Pancreas (tissue), 10 donors: ENCODE results near the gene CDH24. TPM values are rescaled to one million over a fixed set of nuclear protein-coding genes. Genes with fewer than 3 reads are reported as not detected.
A peak's percentile ranks its signal among the peaks of the same experiment; 100 is the strongest.

Experiments
- ATAC-seq, 4 donors: fragments of 200-7000 bp; cut with Tn5 transposase; one replicate each; pipeline versions ENCODE4 v1.8.0 to v1.9.1; 2020; ENCODE audit warnings: mild to moderate bottlenecking in 4 of 4, moderate library complexity in 4 of 4
- DNase-seq, 6 donors: peaks; one replicate each; pipeline ENCODE4 v3.0.0-alpha.2; 2020
- FAIRE-seq: peaks from 2 replicates; lab custom pipeline; 2012; peaks lifted over from hg19 to GRCh38; lab: Jason Lieb, UNC
- H3K27ac ChIP-seq, 4 donors: fragments of 200-600 bp; sonication (generic); 1 replicate in 3 of 4; 2 replicates in 1 of 4; pipeline versions ENCODE4 v1.5.0 to v1.8.0; 2020
- H3K27me3 ChIP-seq, 4 donors: fragments of 200-600 bp; one replicate each; pipeline ENCODE4 v1.8.0; 2021
- H3K36me3 ChIP-seq, 3 donors: fragments of 200-600 bp; sonication (generic) in 1 of 3; one replicate each; pipeline versions ENCODE4 v1.5.0 to v1.8.0; 2020 to 2021
- H3K4me1 ChIP-seq, 3 donors: fragments of 200-600 bp; one replicate each; pipeline ENCODE4 v1.8.0; 2021
- H3K4me3 ChIP-seq, 4 donors: fragments of 200-600 bp; sonication (generic) in 2 of 4; one replicate each; pipeline versions ENCODE4 v1.5.0 to v1.8.0; 2020 to 2021
- H3K9me3 ChIP-seq, 4 donors: fragments of 200-600 bp; one replicate each; pipeline ENCODE4 v1.8.0; 2021
- WGBS, 2 donors: extraction: QIAGEN DNeasy Blood & Tissue Kit; methylation state at CpG; one replicate each; pipeline ENCODE4 v1.1.7; 2013; 5-methylcytosine and 5-hydroxymethylcytosine counted together
- intact Hi-C, 3 donors: fragments of 100-400 bp; cut with DNase I; formaldehyde crosslinking; loops; one replicate each; pipeline versions ENCODE4 v1.11.1 to v1.14.2; 2022
- polyA plus RNA-seq, 2 donors: library from polyadenylated mRNA; stranded (reverse); fragments of 200-250 nt; gene quantifications; one replicate each; pipeline ENCODE4 v1.2.3, GENCODE V29; 2013
- total RNA-seq, 6 donors: library from RNA; stranded (reverse); fragmentation: NEBNext Ultra II Directional in 4 of 6; extraction: Animal tissue kit (Norgen Biotek cat#: 25700) in 4 of 6; gene quantifications; one replicate each; pipeline versions ENCODE4 v1.2.1 to v1.2.4, GENCODE V29; 2021 to 2023
- TF ChIP-seq, protein P1 (sequence below), 4 donors: fragments of 200-600 bp; sonication (generic) in 3 of 4; IDR thresholded peaks; one replicate each; pipeline versions ENCODE4 v1.5.0 to v1.8.0; 2021; ENCODE audit warnings: antibody characterized with exemption in 4 of 4
- donor health status: healthy with polysubstance abuse.
- donor health status: DM: no; HTN: no; CAD: no; lungs with moderate emphysema.
- donor health status: DM: no; HTN: no; CAD: no.
- donor health status: control.
- donor health status: control.
- donor health status: Bipolar disorder and iron deficiency.
- donor health status: DM: yes; HTN: yes; CAD: no.
- donor health status: DM: no; HTN: no; CAD: no.
- donor health status: DM: no; HTN: no; CAD: no.
- donor health status: DM: yes; HTN: yes; CAD: no.

The CDH24 gene
- total and polyA plus RNA-seq, 8 donors = 0.91 to 11.8 (median 1.6) TPM

- intact Hi-C loops = no loop called here
- no peak overlapping the region for H3K27ac ChIP-seq
- FAIRE-seq (no peak), ATAC-seq (peak; percentile 24 to 60 (median 50)), DNase-seq (no peak)
- TF ChIP-seq, protein P1, sequence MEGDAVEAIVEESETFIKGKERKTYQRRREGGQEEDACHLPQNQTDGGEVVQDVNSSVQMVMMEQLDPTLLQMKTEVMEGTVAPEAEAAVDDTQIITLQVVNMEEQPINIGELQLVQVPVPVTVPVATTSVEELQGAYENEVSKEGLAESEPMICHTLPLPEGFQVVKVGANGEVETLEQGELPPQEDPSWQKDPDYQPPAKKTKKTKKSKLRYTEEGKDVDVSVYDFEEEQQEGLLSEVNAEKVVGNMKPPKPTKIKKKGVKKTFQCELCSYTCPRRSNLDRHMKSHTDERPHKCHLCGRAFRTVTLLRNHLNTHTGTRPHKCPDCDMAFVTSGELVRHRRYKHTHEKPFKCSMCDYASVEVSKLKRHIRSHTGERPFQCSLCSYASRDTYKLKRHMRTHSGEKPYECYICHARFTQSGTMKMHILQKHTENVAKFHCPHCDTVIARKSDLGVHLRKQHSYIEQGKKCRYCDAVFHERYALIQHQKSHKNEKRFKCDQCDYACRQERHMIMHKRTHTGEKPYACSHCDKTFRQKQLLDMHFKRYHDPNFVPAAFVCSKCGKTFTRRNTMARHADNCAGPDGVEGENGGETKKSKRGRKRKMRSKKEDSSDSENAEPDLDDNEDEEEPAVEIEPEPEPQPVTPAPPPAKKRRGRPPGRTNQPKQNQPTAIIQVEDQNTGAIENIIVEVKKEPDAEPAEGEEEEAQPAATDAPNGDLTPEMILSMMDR (IDR thresholded peaks at IDR 0.05) = peak; percentile 35 to 53 (median 49)
- H3K4me3 ChIP-seq = no peak overlapping the region
- H3K9me3 ChIP-seq = no peaks in the 10 kb centered on the region
- WGBS, 2 donors = 63 to 70% methylated on average over 5 of the region's 5 CpGs
- no peaks in the 10 kb centered on the region for H3K27me3 ChIP-seq
- H3K4me1 ChIP-seq = peaks cover 8 to 13% (median 12%) of the 10 kb centered on the region in 3 donors
- peaks cover 5 to 75% (median 39%) of the 10 kb centered on the region in 3 donors for H3K36me3 ChIP-seq
Measured at GRCh38 chr14:23076785-23077408, 19.6 kb upstream of the CDH24 start.

GRCh38 chr14:23074906-23075305 is 17.6 kb upstream of the CDH24 start:
- H3K27me3 ChIP-seq = no peaks in the 10 kb centered on the region
- DNase-seq = no peak
- no peaks in the 10 kb centered on the region for H3K9me3 ChIP-seq
- H3K4me3 ChIP-seq = no peak overlapping the region
- ATAC-seq = no peak
- intact Hi-C loops = no loop called here
- TF ChIP-seq, protein P1 (IDR thresholded peaks at IDR 0.05) = no peak
- H3K4me1 ChIP-seq = peaks cover 16 to 19% (median 18%) of the 10 kb centered on the region in 3 donors
- H3K36me3 ChIP-seq = peaks cover 3 to 55% (median 24%) of the 10 kb centered on the region in 3 donors
- no peak for FAIRE-seq
- no peak overlapping the region for H3K27ac ChIP-seq
- WGBS, 2 donors = 91 to 97% methylated on average over 1 of the region's 1 CpG

- intact Hi-C loops = no loop called here
- ATAC-seq = peak; percentile 1 to 23 (median 13)
- DNase-seq = peak in 1 of 6 donors; percentile 8
- Histone ChIP-seq H3K36me3 (peaks cover under 1 to 41% (median 11%) of the 10 kb centered on the region in 3 donors), H3K27ac (peak overlapping the region in 3 of 4 donors; percentile 35 to 75 (median 69)), H3K9me3 (no peaks in the 10 kb centered on the region), H3K27me3 (no peaks in the 10 kb centered on the region), H3K4me3 (peak overlapping the region in 1 of 4 donors; percentile 63), H3K4me1 (peaks cover 16 to 23% (median 19%) of the 10 kb centered on the region in 3 donors)
- WGBS, 2 donors = 26 to 27% methylated on average over 5 of the region's 5 CpGs
- FAIRE-seq = no peak
- TF ChIP-seq, protein P1 (IDR thresholded peaks at IDR 0.05) = no peak
Measured at GRCh38 chr14:23071921-23072539, 14.7 kb upstream of the CDH24 start.

GRCh38 chr14:23071244-23071920 is 14.1 kb upstream of the CDH24 start:
- DNase-seq (peak; percentile 83 to 92 (median 86)), FAIRE-seq (no peak), ATAC-seq (peak; percentile 89 to 96 (median 94))
- Histone ChIP-seq H3K27ac (peak overlapping the region; percentile 14 to 75 (median 52)), H3K4me1 (peaks cover 16 to 23% (median 19%) of the 10 kb centered on the region in 3 donors), H3K4me3 (peak overlapping the region; percentile 29 to 63 (median 35)), H3K9me3 (no peaks in the 10 kb centered on the region), H3K27me3 (no peaks in the 10 kb centered on the region), H3K36me3 (peaks cover 2 to 41% (median 11%) of the 10 kb centered on the region in 3 donors)
- intact Hi-C loops = no loop called here
- TF ChIP-seq, protein P1 (IDR thresholded peaks at IDR 0.05) = no peak
- 0 to 1% methylated on average over 14 of the region's 14 CpGs for WGBS, 2 donors
